Suppressor macrophage (primary cell): ENCODE data around the gene SYPL2.

Experiments
- DNase-seq, 4 experiments: peaks; one replicate each; pipeline ENCODE4 v3.0.0-alpha.2; 2020 to 2022

The SYPL2 gene

GRCh38 chr1:109517337-109517736 is 51.0 kb downstream of the SYPL2 start:
- no peak for DNase-seq

DNA sequence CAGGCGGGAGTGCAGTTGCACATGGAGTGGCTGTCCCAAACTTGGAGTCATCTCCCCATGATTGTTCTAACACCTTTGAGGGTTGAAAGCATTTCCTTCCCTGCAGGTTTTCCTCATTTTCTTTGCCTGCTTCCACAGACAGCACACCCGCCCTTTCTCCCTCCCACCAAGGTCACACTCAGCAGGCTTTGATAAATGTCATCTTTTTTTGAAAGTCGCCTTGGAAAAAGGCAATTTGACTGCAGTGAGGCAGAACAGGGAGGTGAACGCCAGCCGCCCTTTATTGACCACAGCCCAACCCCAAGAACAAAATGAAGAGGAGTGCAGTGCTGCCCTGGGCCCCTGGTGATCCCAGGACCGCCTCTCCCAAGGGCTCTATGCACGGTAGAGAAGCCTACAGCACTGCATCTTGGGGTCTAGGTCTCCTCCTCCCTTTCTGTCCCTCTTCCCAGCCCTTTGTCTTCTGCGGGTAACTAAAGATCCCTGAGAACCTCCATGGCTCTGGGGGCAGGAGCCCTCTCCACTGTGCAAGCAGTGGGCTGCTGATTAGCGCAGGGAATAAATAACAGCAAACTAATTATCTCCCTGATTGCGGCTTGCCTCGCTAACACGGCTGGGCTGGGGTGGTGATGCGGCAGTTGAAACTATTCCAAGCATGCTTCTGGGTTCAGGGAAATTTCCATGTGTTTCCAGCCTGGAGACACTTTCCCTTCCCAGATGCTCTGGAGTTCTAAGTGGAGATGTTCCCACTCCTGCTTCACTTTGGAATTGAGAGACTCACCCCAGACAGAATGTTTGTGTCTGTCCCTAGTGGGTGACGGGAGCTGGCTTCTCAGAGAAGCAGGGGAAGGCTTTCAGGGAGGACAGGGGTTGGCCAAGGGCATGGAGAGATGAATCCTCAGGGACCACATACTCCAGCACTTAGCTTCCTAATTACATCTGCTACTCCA is 54.9 kb downstream of the SYPL2 start:
- no peak for DNase-seq

GRCh38 chr1:109522026-109522425 is 55.7 kb downstream of the SYPL2 start:
- DNase-seq: no peak

DNA sequence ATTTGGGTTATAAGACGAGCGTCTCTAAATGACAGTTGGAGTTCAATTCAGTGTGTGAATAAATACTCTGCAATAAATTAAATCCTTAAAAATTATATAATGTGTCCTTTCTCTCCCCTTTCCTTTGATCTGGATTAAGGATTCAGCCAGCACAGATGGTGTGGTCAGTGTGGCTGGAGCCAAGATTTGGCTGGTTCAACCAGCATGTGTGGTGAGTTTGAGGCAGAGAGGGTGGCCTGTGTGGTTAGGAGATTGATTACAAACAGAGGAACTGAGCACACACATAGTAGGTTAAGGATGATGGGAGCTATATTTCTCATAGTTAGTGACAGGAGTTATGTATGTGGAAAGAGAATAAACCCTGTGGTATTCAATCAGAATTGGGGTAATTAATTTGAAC is 57.4 kb downstream of the SYPL2 start:
- no peak for DNase-seq

- no peak for DNase-seq
Measured at GRCh38 chr1:109527098-109527811, 60.9 kb downstream of the SYPL2 start.

DNA sequence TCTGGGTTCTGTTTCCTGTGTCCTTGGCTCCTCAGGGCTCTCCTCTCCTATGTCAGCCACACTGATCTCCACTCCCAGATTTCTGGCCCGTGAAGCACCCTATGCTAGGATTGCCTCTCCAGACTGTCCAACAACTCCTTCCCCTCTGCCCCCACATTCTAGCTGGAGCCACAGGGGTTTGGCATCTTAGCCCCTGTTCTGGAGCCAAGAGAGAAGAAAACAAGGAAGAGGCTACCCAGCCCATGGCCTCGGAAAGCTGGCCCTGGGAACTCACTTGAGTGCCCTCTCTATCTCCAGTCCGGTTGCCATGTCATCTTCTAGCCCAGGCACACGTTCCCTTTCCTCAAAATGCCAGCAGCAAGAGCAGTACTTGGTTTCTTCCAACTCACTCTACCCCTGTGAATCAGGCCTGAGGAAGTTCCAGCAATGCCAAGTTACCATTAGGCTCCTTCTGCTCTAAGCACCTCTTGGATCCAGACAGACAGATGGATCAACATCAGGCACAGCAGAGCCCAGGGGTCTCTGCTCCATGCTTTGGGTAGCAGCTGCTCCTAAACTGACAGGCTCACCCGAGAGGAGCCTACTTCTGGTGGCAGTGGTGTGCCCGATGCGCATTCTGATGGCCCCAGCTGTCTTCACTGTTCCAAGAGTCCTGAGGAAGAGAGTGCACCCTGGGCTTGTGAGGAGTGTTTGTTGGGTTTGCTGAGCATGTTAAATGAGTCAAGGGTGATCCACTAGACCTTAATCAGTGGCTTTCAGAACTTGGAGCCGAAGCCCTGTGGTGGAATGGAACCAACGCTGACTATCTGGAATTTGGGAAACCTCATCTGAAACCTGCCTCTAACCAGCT is 61.7 kb downstream of the SYPL2 start:
- DNase-seq: no peak

- no peak for DNase-seq
Measured at GRCh38 chr1:109528712-109529111, 62.4 kb downstream of the SYPL2 start.

- DNase-seq: no peak
Measured at GRCh38 chr1:109529881-109530456, 63.6 kb downstream of the SYPL2 start.

DNA sequence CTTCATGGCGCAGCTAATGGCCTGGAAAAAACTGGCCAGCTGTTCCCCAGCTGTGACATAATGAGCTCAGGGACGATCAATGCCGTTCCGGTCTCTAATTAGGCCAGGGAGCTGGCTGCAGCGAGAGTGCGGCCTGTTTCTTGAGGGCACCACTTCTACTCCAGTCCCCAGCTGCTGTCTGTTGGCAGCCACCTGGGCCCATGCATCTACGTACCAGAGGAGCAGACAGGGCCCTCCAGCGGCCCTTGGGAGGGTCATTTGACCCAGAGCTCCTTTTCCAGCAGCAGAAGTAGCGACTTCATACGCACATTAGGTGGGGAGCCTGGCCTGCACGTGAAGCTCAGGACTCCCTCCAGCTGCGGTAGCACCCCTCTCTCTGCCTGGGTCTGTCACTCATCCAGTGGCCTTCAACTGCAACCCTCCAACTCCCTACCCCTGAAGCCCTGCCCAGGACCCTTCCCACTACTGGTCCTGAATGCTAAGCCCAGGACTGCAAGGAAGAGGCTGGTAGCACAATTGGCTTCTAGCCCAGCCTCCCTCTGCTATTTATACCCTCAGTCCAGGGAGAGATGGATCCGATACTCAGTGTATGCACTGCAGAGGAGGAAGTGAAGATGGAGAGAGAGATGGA is 64.2 kb downstream of the SYPL2 start:
- DNase-seq: no peak

DNA sequence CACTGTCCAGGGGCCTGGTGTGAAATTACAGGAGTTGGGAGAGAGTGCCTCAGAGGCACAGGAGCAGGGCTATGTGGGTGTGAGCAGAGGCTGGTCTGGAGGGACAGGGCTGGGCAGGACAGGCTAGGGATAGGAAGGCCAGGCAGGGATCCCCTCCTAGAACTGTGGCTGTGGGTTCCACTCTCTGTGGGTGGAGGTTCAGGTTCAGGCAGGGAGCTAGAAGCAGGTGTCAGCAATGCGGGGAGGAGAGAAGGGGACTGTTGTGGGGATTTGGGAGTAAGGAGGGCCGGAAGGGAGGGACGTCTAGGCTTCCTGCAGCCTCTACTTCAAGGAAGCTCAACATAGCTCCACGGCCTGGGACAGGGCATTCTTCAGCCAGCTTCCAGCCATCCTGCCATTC is 65.0 kb downstream of the SYPL2 start:
- no peak for DNase-seq
